ENCODE data around the gene EVX2. TPM values are rescaled to one million over a fixed set of nuclear protein-coding genes. Genes with fewer than 3 reads are reported as not detected.

EVX2 gene
- total and polyA plus RNA-seq, 2 donors (not counting 1 experiment from before 2014, with no cell fraction given), result not detected

DNA sequence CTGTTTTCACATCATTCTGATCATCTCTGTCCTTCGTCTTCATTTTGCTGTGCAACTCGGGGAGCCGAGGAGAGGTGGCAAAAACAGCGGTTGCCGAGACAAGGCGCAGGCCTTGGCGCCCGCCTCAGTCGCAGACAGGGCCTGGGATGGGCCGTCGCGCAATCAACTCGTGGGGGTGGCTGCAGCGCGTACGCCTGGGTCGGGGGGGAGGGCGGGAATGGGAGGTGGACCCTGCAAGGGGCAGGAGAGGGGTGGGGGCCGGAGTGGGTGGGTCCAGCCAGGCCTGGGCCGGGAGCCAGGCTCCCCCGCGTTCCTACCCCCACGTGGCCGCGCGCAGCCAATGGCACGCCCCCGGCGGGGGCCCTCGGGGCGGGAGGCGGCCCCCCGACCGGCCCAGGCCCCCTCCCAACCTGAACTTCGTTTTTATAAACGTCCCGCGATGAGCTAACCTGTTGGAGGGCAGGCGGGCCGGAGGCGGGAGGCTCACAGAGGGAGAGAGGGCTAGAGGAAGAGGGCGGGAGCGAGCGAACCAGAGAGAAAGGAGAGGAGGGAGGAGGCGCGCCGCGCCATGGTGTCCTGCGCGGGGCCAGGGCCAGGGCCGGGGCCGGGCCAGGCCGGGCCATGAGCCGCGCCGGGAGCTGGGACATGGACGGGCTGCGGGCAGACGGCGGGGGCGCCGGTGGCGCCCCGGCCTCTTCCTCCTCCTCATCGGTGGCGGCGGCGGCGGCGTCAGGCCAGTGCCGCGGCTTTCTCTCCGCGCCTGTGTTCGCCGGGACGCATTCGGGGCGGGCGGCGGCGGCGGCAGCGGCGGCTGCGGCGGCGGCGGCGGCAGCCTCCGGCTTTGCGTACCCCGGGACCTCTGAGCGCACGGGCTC, 8.7 kb upstream of the EVX2 start, which contains the start of gene HOXD13:
HOXD13 (plus strand) TSS at position 452 of the 875 bp plus-strand sequence; CDS start at position 622, 170 bp downstream.
- Mint-ChIP-seq H3K4me1 (peaks cover 30% of the 10 kb centered on the region), H3K27ac (peak within 1 kb of the TSS; percentile 71), H3K4me3 (peak within 1 kb of the TSS; percentile 4), H3K9me3 (ENCODE audit: insufficient read depth) (peaks cover 3% of the 10 kb centered on the region), H3K27me3 (peaks cover 81% of the 10 kb centered on the region)
- Histone ChIP-seq H3K79me2 (ENCODE audit: control insufficient read depth, insufficient read depth, low read length) (no peaks in the 10 kb centered on the region), H3K4me3 (ENCODE audit: control extremely low read depth in 1 of 5, extremely low read depth in 1 of 5, insufficient read depth in 1 of 5, low read depth in 2 of 5, low read length in 4 of 5) (no peak within 1 kb of the TSS), H3K9ac (ENCODE audit: low read length) (no peak within 1 kb of the TSS), H2AFZ (ENCODE audit: insufficient read depth, low read depth, low read length, poor library complexity, severe bottlenecking) (no peak within 1 kb of the TSS), H3K27ac (ENCODE audit: low read length in 2 of 2) (no peak within 1 kb of the TSS), H4K20me1 (ENCODE audit: control insufficient read depth, insufficient read depth, low read length, poor library complexity, severe bottlenecking) (no peaks in the 10 kb centered on the region), H3K4me1 (ENCODE audit: control insufficient read depth in 2 of 2, insufficient read depth in 2 of 2, low read length in 2 of 2) (peaks cover 28 to 32% of the 10 kb centered on the region in 2 donors), H3K36me3 (replicated peaks in 1 of 2; ENCODE audit: control extremely low read depth in 1 of 2, control insufficient read depth in 1 of 2, extremely low read depth in 1 of 2, insufficient read depth in 2 of 2, low read length in 1 of 2) (no peaks in the 10 kb centered on the region), H3K4me2 (replicated peaks; ENCODE audit: low read depth, low read length, poor library complexity, severe bottlenecking) (peak within 1 kb of the TSS; percentile 48), H3K9me3 (ENCODE audit: control extremely low read depth in 1 of 3, control insufficient read depth in 2 of 3, insufficient read depth in 1 of 3, low read length in 2 of 3) (peaks cover 1 to 40% (median 8%) of the 10 kb centered on the region in 3 donors), H3K27me3 (replicated peaks in 1 of 4; ENCODE audit: control extremely low read depth in 1 of 4, control insufficient read depth in 3 of 4, insufficient read depth in 4 of 4, low read length in 3 of 4) (peaks cover 0 to 89% (median 84%) of the 10 kb centered on the region in 4 experiments)
- 8% methylated on average over 73 of the region's 95 CpGs for WGBS (ENCODE audit: insufficient coverage)
- peak; percentile 33 for DNase-seq
- ChIA-PET POLR2A (no interaction called here), CTCF (no interaction called here)
- intact Hi-C loops (cut with micrococcal nuclease), result loop anchor here (10.0 kb wide), 1 partner anchor 1758 kb away; the partner anchor contains the start of gene SP9
- no peak for ATAC-seq (ENCODE audit: low read depth)
- no peak for TF ChIP-seq EZH2 (IDR thresholded peaks at IDR 0.05; ENCODE audit: borderline replicate concordance, insufficient read depth, low read depth, low read length, poor library complexity, severe bottlenecking)
- TF ChIP-seq, protein P1, sequence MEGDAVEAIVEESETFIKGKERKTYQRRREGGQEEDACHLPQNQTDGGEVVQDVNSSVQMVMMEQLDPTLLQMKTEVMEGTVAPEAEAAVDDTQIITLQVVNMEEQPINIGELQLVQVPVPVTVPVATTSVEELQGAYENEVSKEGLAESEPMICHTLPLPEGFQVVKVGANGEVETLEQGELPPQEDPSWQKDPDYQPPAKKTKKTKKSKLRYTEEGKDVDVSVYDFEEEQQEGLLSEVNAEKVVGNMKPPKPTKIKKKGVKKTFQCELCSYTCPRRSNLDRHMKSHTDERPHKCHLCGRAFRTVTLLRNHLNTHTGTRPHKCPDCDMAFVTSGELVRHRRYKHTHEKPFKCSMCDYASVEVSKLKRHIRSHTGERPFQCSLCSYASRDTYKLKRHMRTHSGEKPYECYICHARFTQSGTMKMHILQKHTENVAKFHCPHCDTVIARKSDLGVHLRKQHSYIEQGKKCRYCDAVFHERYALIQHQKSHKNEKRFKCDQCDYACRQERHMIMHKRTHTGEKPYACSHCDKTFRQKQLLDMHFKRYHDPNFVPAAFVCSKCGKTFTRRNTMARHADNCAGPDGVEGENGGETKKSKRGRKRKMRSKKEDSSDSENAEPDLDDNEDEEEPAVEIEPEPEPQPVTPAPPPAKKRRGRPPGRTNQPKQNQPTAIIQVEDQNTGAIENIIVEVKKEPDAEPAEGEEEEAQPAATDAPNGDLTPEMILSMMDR (IDR thresholded peaks at IDR 0.05), result no peak
